Testis (tissue), 3 donors: ENCODE results near the gene ANKH. TPM values are rescaled to one million over a fixed set of nuclear protein-coding genes. Genes with fewer than 3 reads are reported as not detected.

Experiments
- DNase-seq: peaks from one replicate; pipeline ENCODE4 v3.0.0-alpha.2; 2019
- H3K27ac ChIP-seq, 2 donors: fragments of 200-600 bp; sonication (generic); one replicate each; pipeline ENCODE4 v1.5.1; 2019
- H3K27me3 ChIP-seq: fragments of 200-600 bp; sonication (generic); one replicate; pipeline ENCODE4 v1.5.1; 2019
- H3K36me3 ChIP-seq: fragments of 200-600 bp; sonication (generic); one replicate; pipeline ENCODE4 v1.5.1; 2017; ENCODE audit warnings: low read depth; ENCODE audit errors: missing control alignments
- H3K4me1 ChIP-seq: fragments of 200-600 bp; sonication (generic); one replicate; pipeline ENCODE4 v1.5.1; 2019
- H3K4me3 ChIP-seq, 2 donors: fragments of 200-600 bp; sonication (generic); one replicate each; pipeline ENCODE4 v1.5.1; 2017 to 2019
- H3K9me3 ChIP-seq: fragments of 200-600 bp; sonication (generic); one replicate; pipeline ENCODE4 v1.5.1; 2017
- POLR2A ChIP-seq: fragments of 450-650 bp; IDR thresholded peaks from one replicate; pipeline ENCODE4 v1.6.1; 2017; ENCODE audit warnings: antibody characterized with exemption, mild to moderate bottlenecking, moderate library complexity
- WGBS, 2 donors: methylation state at CpG; one replicate each; pipeline ENCODE4 v1.1.5; 2018; 5-methylcytosine and 5-hydroxymethylcytosine counted together
- intact Hi-C: fragments of 100-400 bp; cut with DNase I; formaldehyde crosslinking; loops from one replicate; pipeline ENCODE4 v1.15.1; 2023; ENCODE audit warnings: low total_unique reads
- polyA plus RNA-seq: library from polyadenylated mRNA; stranded (reverse); fragments of 350-450 nt; fragmentation: Illumina TruSeq; extraction: RNeasy Lipid Tissue Mini Kit (QIAGEN cat#74804); gene quantifications from one replicate; pipeline ENCODE4 v1.2.3, GENCODE V29; 2014; ENCODE audit warnings: low read depth, low replicate concordance; ENCODE audit not compliant: insufficient read depth
- total RNA-seq, 2 donors: library from RNA; depleted of rRNA; stranded (reverse); fragments of >200 nt; gene quantifications; one replicate each; pipeline ENCODE4 v1.2.3, GENCODE V29; 2016
- TF ChIP-seq, protein P1 (sequence below), 3 experiments: fragments of 450-650 bp in 2 of 3; fragments of 200-600 bp in 1 of 3; sonication (generic) in 1 of 3; IDR thresholded peaks; one replicate each; pipeline ENCODE4 v1.5.1; 2016 to 2019; ENCODE audit warnings: antibody characterized with exemption in 3 of 3, mild to moderate bottlenecking in 2 of 3, moderate library complexity in 1 of 3

Gene ANKH
- total and polyA plus RNA-seq, 3 donors from 2014 or later = 14.3 to 16.2 (median 15.8) TPM

DNA sequence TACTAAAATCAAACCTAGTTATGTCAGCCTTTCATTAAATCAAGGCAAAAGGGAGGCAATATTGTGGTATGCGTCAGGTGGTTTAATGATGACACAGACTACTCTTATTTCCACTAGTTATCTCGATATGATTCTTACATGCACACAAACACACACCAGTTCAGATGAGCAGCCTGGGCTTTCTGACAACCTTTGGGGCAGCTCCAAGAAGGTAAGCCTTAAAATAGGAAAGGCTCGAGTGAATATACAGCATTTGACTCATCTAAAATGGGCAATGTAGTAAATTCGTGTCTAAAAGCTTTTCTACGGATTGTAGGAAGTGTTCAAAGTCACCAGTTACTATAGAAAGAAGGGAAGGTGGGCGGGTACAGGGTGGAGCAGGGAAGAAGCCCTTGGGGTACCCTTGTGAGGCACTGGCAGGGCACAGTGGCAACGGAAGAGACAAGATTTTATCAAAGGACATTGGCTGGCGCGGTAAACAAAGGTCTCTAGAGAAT, 1.9 kb downstream of the ANKH start:
- Histone ChIP-seq H3K27ac (no peak overlapping the region), H3K4me3 (peak overlapping the region; percentile 69 to 79)
- TF ChIP-seq, protein P1, sequence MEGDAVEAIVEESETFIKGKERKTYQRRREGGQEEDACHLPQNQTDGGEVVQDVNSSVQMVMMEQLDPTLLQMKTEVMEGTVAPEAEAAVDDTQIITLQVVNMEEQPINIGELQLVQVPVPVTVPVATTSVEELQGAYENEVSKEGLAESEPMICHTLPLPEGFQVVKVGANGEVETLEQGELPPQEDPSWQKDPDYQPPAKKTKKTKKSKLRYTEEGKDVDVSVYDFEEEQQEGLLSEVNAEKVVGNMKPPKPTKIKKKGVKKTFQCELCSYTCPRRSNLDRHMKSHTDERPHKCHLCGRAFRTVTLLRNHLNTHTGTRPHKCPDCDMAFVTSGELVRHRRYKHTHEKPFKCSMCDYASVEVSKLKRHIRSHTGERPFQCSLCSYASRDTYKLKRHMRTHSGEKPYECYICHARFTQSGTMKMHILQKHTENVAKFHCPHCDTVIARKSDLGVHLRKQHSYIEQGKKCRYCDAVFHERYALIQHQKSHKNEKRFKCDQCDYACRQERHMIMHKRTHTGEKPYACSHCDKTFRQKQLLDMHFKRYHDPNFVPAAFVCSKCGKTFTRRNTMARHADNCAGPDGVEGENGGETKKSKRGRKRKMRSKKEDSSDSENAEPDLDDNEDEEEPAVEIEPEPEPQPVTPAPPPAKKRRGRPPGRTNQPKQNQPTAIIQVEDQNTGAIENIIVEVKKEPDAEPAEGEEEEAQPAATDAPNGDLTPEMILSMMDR (IDR thresholded peaks at IDR 0.05) = no peak
- no peak for TF ChIP-seq POLR2A

GRCh38 chr5:14869233-14869632, 2.3 kb downstream of the ANKH start:
- DNase-seq = no peak
- H3K9me3 ChIP-seq = no peaks in the 10 kb centered on the region
- peaks cover 9% of the 10 kb centered on the region for H3K4me1 ChIP-seq
- TF ChIP-seq, protein P1 (IDR thresholded peaks at IDR 0.05) = no peak
- no peak for TF ChIP-seq POLR2A
- intact Hi-C loops = no loop called here
- no peaks in the 10 kb centered on the region for H3K36me3 ChIP-seq
- no peak overlapping the region for H3K27ac ChIP-seq
- H3K4me3 ChIP-seq = no peak overlapping the region
- WGBS, 2 donors = 58 to 65% methylated on average over 2 of the region's 2 CpGs
- H3K27me3 ChIP-seq = no peaks in the 10 kb centered on the region

More for the DNA sequence above, 1.9 kb downstream of the ANKH start:
- Histone ChIP-seq H3K9me3 (no peaks in the 10 kb centered on the region), H3K4me1 (peaks cover 9% of the 10 kb centered on the region), H3K27me3 (no peaks in the 10 kb centered on the region), H3K36me3 (no peaks in the 10 kb centered on the region)
- intact Hi-C loops = no loop called here
- DNase-seq = no peak
- WGBS, 2 donors = 41 to 42% methylated on average over 9 of the region's 9 CpGs

DNA sequence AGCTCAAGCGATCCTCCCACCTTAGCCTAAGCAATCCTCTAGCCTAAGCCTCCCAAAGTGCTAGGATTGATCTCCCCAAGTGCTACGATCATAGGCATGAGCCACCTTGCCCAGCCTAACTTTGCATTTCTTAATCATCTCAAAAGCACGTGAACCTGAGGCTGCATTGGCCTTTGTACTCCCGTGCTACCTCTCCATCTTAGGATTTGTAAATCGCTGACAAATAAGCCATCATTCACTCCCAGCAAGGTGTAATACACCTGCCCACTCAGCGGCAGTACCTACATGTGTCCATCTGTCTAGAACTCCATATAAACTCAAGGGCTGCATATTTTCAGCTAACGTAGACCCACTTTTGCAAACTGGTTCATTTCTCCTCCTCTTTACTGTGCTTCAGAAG, 2.8 kb downstream of the ANKH start:
- H3K9me3 ChIP-seq = no peaks in the 10 kb centered on the region

GRCh38 chr5:14864181-14864812, 7.3 kb downstream of the ANKH start:
- Histone ChIP-seq H3K4me1 (peaks cover 19% of the 10 kb centered on the region), H3K4me3 (no peak overlapping the region), H3K27me3 (no peaks in the 10 kb centered on the region), H3K36me3 (no peaks in the 10 kb centered on the region), H3K9me3 (no peaks in the 10 kb centered on the region), H3K27ac (no peak overlapping the region)
- DNase-seq = no peak
- TF ChIP-seq POLR2A = no peak
- TF ChIP-seq, protein P1 (IDR thresholded peaks at IDR 0.05) = no peak
- intact Hi-C loops = no loop called here
- WGBS, 2 donors = 87 to 90% methylated on average over 2 of the region's 2 CpGs

More for the DNA sequence above, 2.8 kb downstream of the ANKH start:
- H3K36me3 ChIP-seq = no peaks in the 10 kb centered on the region
- H3K4me1 ChIP-seq = peaks cover 9% of the 10 kb centered on the region
- 67 to 79% methylated on average over 7 of the region's 7 CpGs for WGBS, 2 donors
- H3K27me3 ChIP-seq = no peaks in the 10 kb centered on the region
- no peak overlapping the region for H3K27ac ChIP-seq
- no peak for DNase-seq
- TF ChIP-seq POLR2A = no peak
- TF ChIP-seq, protein P1 (IDR thresholded peaks at IDR 0.05) = no peak
- H3K4me3 ChIP-seq = no peak overlapping the region
- intact Hi-C loops = no loop called here

- H3K4me1 ChIP-seq = peaks cover 19% of the 10 kb centered on the region
- H3K9me3 ChIP-seq = no peaks in the 10 kb centered on the region
- no peak overlapping the region for H3K4me3 ChIP-seq
- TF ChIP-seq POLR2A = no peak
- TF ChIP-seq, protein P1 (IDR thresholded peaks at IDR 0.05) = no peak
- DNase-seq = no peak
- intact Hi-C loops = no loop called here
- H3K27ac ChIP-seq = no peak overlapping the region
- 52 to 67% methylated on average over 2 of the region's 2 CpGs for WGBS, 2 donors
- H3K27me3 ChIP-seq = no peaks in the 10 kb centered on the region
- no peaks in the 10 kb centered on the region for H3K36me3 ChIP-seq
These were observed 8.5 kb downstream of the ANKH start for GRCh38 chr5:14863105-14863504.
